ENCODE data around the gene FBXL16.

DNA sequence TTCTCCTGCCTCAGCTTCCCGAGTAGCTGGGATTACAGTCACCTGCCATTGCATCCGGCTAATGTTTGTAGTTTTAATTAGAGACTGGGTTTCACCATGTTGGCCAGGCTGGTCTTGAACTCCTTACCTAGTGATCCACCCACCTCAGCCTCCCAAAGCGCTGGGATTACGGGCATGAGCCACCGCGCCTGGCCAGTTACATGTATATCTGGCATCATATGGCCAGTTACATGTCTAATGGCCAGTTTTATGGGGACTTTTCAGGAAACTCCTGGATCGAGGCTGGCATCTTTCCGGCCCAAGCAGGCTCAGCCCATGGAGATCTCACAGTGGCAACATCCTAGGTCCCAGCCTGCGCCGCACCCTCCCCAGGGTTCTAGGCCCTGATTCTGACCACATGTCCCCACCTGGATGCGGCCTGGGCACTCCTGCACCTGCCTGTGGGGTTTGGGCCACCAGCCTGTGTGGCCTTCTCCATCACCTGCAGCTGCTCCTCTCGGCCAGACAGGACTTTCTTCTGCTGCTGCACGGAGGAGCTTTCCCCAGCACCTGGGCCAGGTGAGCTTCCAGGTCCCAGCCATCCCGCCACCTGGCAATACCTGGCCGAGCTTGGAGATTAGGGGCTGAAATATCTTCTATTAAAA lies 36.5 kb upstream of the FBXL16 start:
- TF ChIP-seq, protein P1, sequence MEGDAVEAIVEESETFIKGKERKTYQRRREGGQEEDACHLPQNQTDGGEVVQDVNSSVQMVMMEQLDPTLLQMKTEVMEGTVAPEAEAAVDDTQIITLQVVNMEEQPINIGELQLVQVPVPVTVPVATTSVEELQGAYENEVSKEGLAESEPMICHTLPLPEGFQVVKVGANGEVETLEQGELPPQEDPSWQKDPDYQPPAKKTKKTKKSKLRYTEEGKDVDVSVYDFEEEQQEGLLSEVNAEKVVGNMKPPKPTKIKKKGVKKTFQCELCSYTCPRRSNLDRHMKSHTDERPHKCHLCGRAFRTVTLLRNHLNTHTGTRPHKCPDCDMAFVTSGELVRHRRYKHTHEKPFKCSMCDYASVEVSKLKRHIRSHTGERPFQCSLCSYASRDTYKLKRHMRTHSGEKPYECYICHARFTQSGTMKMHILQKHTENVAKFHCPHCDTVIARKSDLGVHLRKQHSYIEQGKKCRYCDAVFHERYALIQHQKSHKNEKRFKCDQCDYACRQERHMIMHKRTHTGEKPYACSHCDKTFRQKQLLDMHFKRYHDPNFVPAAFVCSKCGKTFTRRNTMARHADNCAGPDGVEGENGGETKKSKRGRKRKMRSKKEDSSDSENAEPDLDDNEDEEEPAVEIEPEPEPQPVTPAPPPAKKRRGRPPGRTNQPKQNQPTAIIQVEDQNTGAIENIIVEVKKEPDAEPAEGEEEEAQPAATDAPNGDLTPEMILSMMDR (optimal IDR thresholded peaks at IDR 0.05 in 1 of 3, IDR thresholded peaks at IDR 0.05 in 1 of 3, conservative IDR thresholded peaks at IDR 0.05 in 1 of 3; ENCODE audit: extremely low read depth in 1 of 3, insufficient read depth in 2 of 3, low read length in 3 of 3): no peak
- no peak for TF ChIP-seq EZH2 (IDR thresholded peaks at IDR 0.05; ENCODE audit: low read length)

All from keratinocyte (primary cell).